H9 (cell line): ENCODE results near the gene UBA1. TPM values are rescaled to one million over a fixed set of nuclear protein-coding genes. Genes with fewer than 3 reads are reported as not detected.

ENCODE experiments used
- DNase-seq: peaks from one replicate; pipeline ENCODE4 v3.0.0-alpha.2; 2017
- H2AFZ ChIP-seq: one replicate; pipeline ENCODE4 v1.6.1; 2013; ENCODE audit warnings: mild to moderate bottlenecking, low read length, control low read depth, moderate library complexity
- H2AK5ac ChIP-seq: 2 replicates; pipeline ENCODE4 v1.6.1; 2013; ENCODE audit warnings: low read length, control low read depth, mixed read lengths; ENCODE audit not compliant: insufficient read length
- H2BK120ac ChIP-seq: one replicate; pipeline ENCODE4 v1.6.1; 2013; ENCODE audit warnings: low read depth, mild to moderate bottlenecking, low read length, control low read depth, inconsistent platforms; ENCODE audit not compliant: poor library complexity, severe bottlenecking
- H2BK12ac ChIP-seq: 2 replicates; pipeline ENCODE4 v1.6.1; 2013; ENCODE audit warnings: low read length, control low read depth, mixed read lengths, low read depth; ENCODE audit not compliant: insufficient read length
- H2BK15ac ChIP-seq: 2 replicates; pipeline ENCODE4 v1.6.1; 2013; ENCODE audit warnings: low read depth, low read length, control low read depth
- H2BK20ac ChIP-seq: one replicate; pipeline ENCODE4 v1.6.1; 2013; ENCODE audit warnings: low read depth, mild to moderate bottlenecking, low read length, control low read depth, inconsistent platforms; ENCODE audit not compliant: poor library complexity, severe bottlenecking
- H2BK5ac ChIP-seq: 2 replicates; pipeline ENCODE4 v1.6.1; 2013; ENCODE audit warnings: low read length, control low read depth, mixed read lengths; ENCODE audit not compliant: insufficient read length
- H3K14ac ChIP-seq: 2 replicates; pipeline ENCODE4 v1.6.1; 2013; ENCODE audit warnings: low read length, control low read depth; ENCODE audit not compliant: insufficient read depth
- H3K18ac ChIP-seq: 2 replicates; pipeline ENCODE4 v1.6.1; 2013; ENCODE audit warnings: low read depth, mild to moderate bottlenecking, mixed read lengths, low read length, control low read depth; ENCODE audit not compliant: insufficient read length
- H3K23ac ChIP-seq: 2 replicates; pipeline ENCODE4 v1.6.1; 2013; ENCODE audit warnings: low read length, control low read depth, mixed read lengths, low read depth; ENCODE audit not compliant: insufficient read length
- H3K23me2 ChIP-seq: 2 replicates; pipeline ENCODE4 v1.6.1; 2013; ENCODE audit warnings: low read depth, mild to moderate bottlenecking, mixed read lengths, low read length, control low read depth; ENCODE audit not compliant: insufficient read length, poor library complexity, severe bottlenecking
- H3K27ac ChIP-seq: 2 replicates; pipeline ENCODE4 v1.5.1; 2013; ENCODE audit warnings: low read length, control low read depth, mixed read lengths, low read depth; ENCODE audit not compliant: insufficient read length
- H3K27me3 ChIP-seq: 2 replicates; pipeline ENCODE4 v1.6.1; 2013; ENCODE audit warnings: low read length, control low read depth, inconsistent platforms; ENCODE audit not compliant: insufficient read depth
- H3K4ac ChIP-seq: 2 replicates; pipeline ENCODE4 v1.6.1; 2013; ENCODE audit warnings: low read depth, mild to moderate bottlenecking, control low read depth, inconsistent platforms, low read length, moderate library complexity
- H3K4me1 ChIP-seq: 2 replicates; pipeline ENCODE4 v1.6.1; 2013; ENCODE audit warnings: low read length, control low read depth, inconsistent platforms; ENCODE audit not compliant: insufficient read depth
- H3K4me2 ChIP-seq: 2 replicates; pipeline ENCODE4 v1.6.1; 2013; ENCODE audit warnings: low read length, control low read depth, mixed read lengths; ENCODE audit not compliant: insufficient read length, insufficient read depth
- H3K56ac ChIP-seq: 2 replicates; pipeline ENCODE4 v1.6.1; 2013; ENCODE audit warnings: low read depth, mild to moderate bottlenecking, mixed read lengths, low read length, control low read depth; ENCODE audit not compliant: insufficient read length
- H3K79me1 ChIP-seq: 2 replicates; pipeline ENCODE4 v1.6.1; 2013; ENCODE audit warnings: low read depth, mild to moderate bottlenecking, moderate library complexity, low read length, control low read depth, inconsistent platforms; ENCODE audit not compliant: insufficient read depth, poor library complexity, severe bottlenecking
- H3K79me2 ChIP-seq: 2 replicates; pipeline ENCODE4 v1.6.1; 2013; ENCODE audit warnings: low read length, control low read depth, inconsistent platforms; ENCODE audit not compliant: insufficient read depth
- H3K9ac ChIP-seq: 2 replicates; pipeline ENCODE4 v1.6.1; 2013; ENCODE audit warnings: low read length, control low read depth, mixed read lengths; ENCODE audit not compliant: insufficient read length; ENCODE audit errors: extremely low read depth
- H3K9me3 ChIP-seq: one replicate; pipeline ENCODE4 v1.6.1; 2013; ENCODE audit warnings: low read depth, low read length, inconsistent platforms; ENCODE audit not compliant: control insufficient read depth
- H3T11ph ChIP-seq: one replicate; pipeline ENCODE4 v1.6.1; 2013; ENCODE audit warnings: mild to moderate bottlenecking, low read length, control low read depth, inconsistent platforms
- H4K20me1 ChIP-seq: one replicate; pipeline ENCODE4 v1.6.1; 2013; ENCODE audit not compliant: control insufficient read depth, insufficient read length, insufficient read depth
- H4K5ac ChIP-seq: 2 replicates; pipeline ENCODE4 v1.6.1; 2013; ENCODE audit warnings: low read depth, mild to moderate bottlenecking, mixed read lengths, low read length, control low read depth; ENCODE audit not compliant: insufficient read length
- H4K8ac ChIP-seq: replicated peaks from 2 replicates; pipeline ENCODE4 v1.6.1; 2013; ENCODE audit warnings: low read length, control low read depth, mixed read lengths, low read depth; ENCODE audit not compliant: insufficient read length
- H4K91ac ChIP-seq: 2 replicates; pipeline ENCODE4 v1.6.1; 2013; ENCODE audit warnings: low read depth, mild to moderate bottlenecking, moderate library complexity, mixed read lengths, low read length, control low read depth; ENCODE audit not compliant: insufficient read length
- H3K27ac Mint-ChIP-seq, 3 experiments: 2 replicates in 2 of 3; 3 replicates in 1 of 3; pipeline ENCODE4 v1.8.0; 2020 to 2021; ENCODE audit warnings: mixed read lengths in 3 of 3, mild to moderate bottlenecking in 1 of 3, moderate library complexity in 1 of 3
- H3K27me3 Mint-ChIP-seq: 2 replicates; pipeline ENCODE4 v1.8.0; 2021; ENCODE audit warnings: low read depth, mild to moderate bottlenecking, moderate library complexity, mixed read lengths
- H3K36me3 Mint-ChIP-seq, 3 experiments: 2 replicates in 2 of 3; 3 replicates in 1 of 3; pipeline ENCODE4 v1.8.0; 2020 to 2021; ENCODE audit warnings: low read depth in 3 of 3, mixed read lengths in 3 of 3; ENCODE audit not compliant: insufficient read depth in 1 of 3
- H3K4me1 Mint-ChIP-seq, 2 experiments: 2 replicates each; pipeline ENCODE4 v1.8.0; 2020; ENCODE audit warnings: mixed read lengths in 2 of 2
- H3K4me3 Mint-ChIP-seq, 2 experiments: 2 replicates in 1 of 2; 3 replicates in 1 of 2; pipeline ENCODE4 v1.8.0; 2020 to 2021; ENCODE audit warnings: mild to moderate bottlenecking in 2 of 2, mixed read lengths in 2 of 2, moderate library complexity in 1 of 2
- H3K9me3 Mint-ChIP-seq, 2 experiments: 2 replicates in 1 of 2; 3 replicates in 1 of 2; pipeline ENCODE4 v1.8.0; 2020; ENCODE audit warnings: mild to moderate bottlenecking in 2 of 2, mixed read lengths in 2 of 2, moderate library complexity in 1 of 2
- CTCF ChIP-seq: fragments of 200-600 bp; sonication (generic); conservative IDR thresholded peaks from 3 replicates; pipeline ENCODE4 v1.8.0; 2021; ENCODE audit warnings: antibody characterized with exemption, mild to moderate bottlenecking
- WGBS: extraction: QIAGEN DNeasy Blood & Tissue Kit; methylation state at CpG from one replicate; pipeline ENCODE4 v1.1.7; 2013; ENCODE audit warnings: missing lambda C conversion rate, low lambda C conversion rate, mixed read lengths; ENCODE audit not compliant: insufficient read length; ENCODE audit errors: extremely low coverage; 5-methylcytosine and 5-hydroxymethylcytosine counted together
- total RNA-seq: library from RNA; stranded (reverse); gene quantifications from 2 replicates; pipeline ENCODE4 v1.2.1, GENCODE V29; 2021

Gene UBA1
- total RNA-seq, 1 experiment from 2014 or later = 427 TPM

- no peaks in the 10 kb centered on the region; the same call in 1 of the 2 replicates for H3K27me3 ChIP-seq
- no peak overlapping the region for H4K8ac ChIP-seq
- H3T11ph ChIP-seq = no peak overlapping the region
- H3K56ac ChIP-seq = no peak overlapping the region
- H3K23ac ChIP-seq = no peak overlapping the region
- peaks cover 63 to 82% of the 10 kb centered on the region in 2 experiments for H3K9me3 Mint-ChIP-seq
- no peak overlapping the region for H2BK5ac ChIP-seq
- no peaks in the 10 kb centered on the region for H3K4me1 Mint-ChIP-seq
- H3K27ac Mint-ChIP-seq = no peak overlapping the region; a peak in 1 of 7 replicates
- H3K9ac ChIP-seq = no peak overlapping the region
- no peak overlapping the region for H3K4me3 Mint-ChIP-seq
- no peak overlapping the region for H3K4me2 ChIP-seq
- no peak overlapping the region for H2AFZ ChIP-seq
- H3K27me3 Mint-ChIP-seq = no peaks in the 10 kb centered on the region; the same call in 1 of the 2 replicates
- H3K36me3 Mint-ChIP-seq = peaks cover 50 to 80% (median 77%) of the 10 kb centered on the region in 3 experiments
- no peaks in the 10 kb centered on the region for H3K79me2 ChIP-seq
- no peak overlapping the region for H4K91ac ChIP-seq
- no peak overlapping the region for H3K18ac ChIP-seq
- no peak overlapping the region for H2AK5ac ChIP-seq
- H3K14ac ChIP-seq = no peak overlapping the region
- no peak overlapping the region for H3K27ac ChIP-seq
- H2BK120ac ChIP-seq = no peak overlapping the region
- no peak overlapping the region for H3K4ac ChIP-seq
- no peaks in the 10 kb centered on the region for H4K20me1 ChIP-seq
- H2BK20ac ChIP-seq = no peak overlapping the region
- H3K9me3 ChIP-seq = no peaks in the 10 kb centered on the region
- H2BK15ac ChIP-seq = no peak overlapping the region
- no peak overlapping the region for H2BK12ac ChIP-seq
- no CpG with 5 or more reads among the region's 5 CpGs for WGBS
- no peaks in the 10 kb centered on the region for H3K4me1 ChIP-seq
- DNase-seq = no peak
- TF ChIP-seq CTCF = no peak
- no peak overlapping the region for H4K5ac ChIP-seq
- H3K79me1 ChIP-seq = no peaks in the 10 kb centered on the region
- H3K23me2 ChIP-seq = no peaks in the 10 kb centered on the region
Observed at GRCh38 chrX:47178337-47178736, 15.3 kb upstream of the UBA1 start.
